ENCODE results near the gene CLCN3. TPM values are rescaled to one million over a fixed set of nuclear protein-coding genes. Genes with fewer than 3 reads are reported as not detected.

The CLCN3 gene
- total and polyA plus RNA-seq, 4 donors, result 9.5 to 58.6 (median 22.5) TPM

DNA sequence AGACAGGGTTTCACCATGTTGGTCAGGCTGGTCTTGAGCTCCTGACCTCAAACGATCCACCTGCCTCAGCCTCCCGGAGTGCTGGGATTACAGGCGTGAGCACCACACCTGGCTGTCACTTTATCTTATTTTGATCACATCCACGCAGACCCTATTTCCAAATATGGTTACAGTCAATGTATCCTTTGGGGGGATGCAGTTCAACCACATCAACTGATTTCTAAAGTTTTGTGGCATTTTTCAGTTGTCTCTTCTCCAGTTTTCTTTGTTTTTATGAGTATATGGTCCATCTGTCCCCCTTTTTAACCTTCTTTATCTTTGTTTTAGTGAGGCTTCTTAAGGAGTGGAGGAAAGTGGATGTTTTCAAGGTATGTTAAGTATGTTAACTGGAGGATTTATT lies 141.5 kb downstream of the CLCN3 start:
- H3K36me3 ChIP-seq (ENCODE audit: control insufficient read depth in 4 of 4, insufficient read depth in 3 of 4, low read depth in 1 of 4, low read length in 3 of 4), result no peaks in the 10 kb centered on the region
- DNase-seq (ENCODE audit: low spot score), result no peak
- peaks cover 2 to 11% (median 5%) of the 10 kb centered on the region in 4 donors for H3K4me1 ChIP-seq (ENCODE audit: control insufficient read depth in 4 of 4, insufficient read depth in 4 of 4, low read length in 3 of 4)
- H3K27me3 ChIP-seq (ENCODE audit: control insufficient read depth in 4 of 4, insufficient read depth in 4 of 4, low read length in 3 of 4), result no peaks in the 10 kb centered on the region
- H3K9me3 ChIP-seq (ENCODE audit: control insufficient read depth in 4 of 4, low read length in 3 of 4), result no peaks in the 10 kb centered on the region
- no peak overlapping the region for H3K27ac ChIP-seq (ENCODE audit: low read depth in 1 of 2, low read length in 2 of 2)
- WGBS, result 72% methylated on average over 4 of the region's 4 CpGs
- TF ChIP-seq, protein P1, sequence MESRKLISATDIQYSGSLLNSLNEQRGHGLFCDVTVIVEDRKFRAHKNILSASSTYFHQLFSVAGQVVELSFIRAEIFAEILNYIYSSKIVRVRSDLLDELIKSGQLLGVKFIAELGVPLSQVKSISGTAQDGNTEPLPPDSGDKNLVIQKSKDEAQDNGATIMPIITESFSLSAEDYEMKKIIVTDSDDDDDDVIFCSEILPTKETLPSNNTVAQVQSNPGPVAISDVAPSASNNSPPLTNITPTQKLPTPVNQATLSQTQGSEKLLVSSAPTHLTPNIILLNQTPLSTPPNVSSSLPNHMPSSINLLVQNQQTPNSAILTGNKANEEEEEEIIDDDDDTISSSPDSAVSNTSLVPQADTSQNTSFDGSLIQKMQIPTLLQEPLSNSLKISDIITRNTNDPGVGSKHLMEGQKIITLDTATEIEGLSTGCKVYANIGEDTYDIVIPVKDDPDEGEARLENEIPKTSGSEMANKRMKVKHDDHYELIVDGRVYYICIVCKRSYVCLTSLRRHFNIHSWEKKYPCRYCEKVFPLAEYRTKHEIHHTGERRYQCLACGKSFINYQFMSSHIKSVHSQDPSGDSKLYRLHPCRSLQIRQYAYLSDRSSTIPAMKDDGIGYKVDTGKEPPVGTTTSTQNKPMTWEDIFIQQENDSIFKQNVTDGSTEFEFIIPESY (IDR thresholded peaks at IDR 0.05), result no peak
- TF ChIP-seq, protein P2, sequence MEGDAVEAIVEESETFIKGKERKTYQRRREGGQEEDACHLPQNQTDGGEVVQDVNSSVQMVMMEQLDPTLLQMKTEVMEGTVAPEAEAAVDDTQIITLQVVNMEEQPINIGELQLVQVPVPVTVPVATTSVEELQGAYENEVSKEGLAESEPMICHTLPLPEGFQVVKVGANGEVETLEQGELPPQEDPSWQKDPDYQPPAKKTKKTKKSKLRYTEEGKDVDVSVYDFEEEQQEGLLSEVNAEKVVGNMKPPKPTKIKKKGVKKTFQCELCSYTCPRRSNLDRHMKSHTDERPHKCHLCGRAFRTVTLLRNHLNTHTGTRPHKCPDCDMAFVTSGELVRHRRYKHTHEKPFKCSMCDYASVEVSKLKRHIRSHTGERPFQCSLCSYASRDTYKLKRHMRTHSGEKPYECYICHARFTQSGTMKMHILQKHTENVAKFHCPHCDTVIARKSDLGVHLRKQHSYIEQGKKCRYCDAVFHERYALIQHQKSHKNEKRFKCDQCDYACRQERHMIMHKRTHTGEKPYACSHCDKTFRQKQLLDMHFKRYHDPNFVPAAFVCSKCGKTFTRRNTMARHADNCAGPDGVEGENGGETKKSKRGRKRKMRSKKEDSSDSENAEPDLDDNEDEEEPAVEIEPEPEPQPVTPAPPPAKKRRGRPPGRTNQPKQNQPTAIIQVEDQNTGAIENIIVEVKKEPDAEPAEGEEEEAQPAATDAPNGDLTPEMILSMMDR (IDR thresholded peaks at IDR 0.05; ENCODE audit: low read depth, low read length, missing input control), result no peak
- TF ChIP-seq NR2F2 (IDR thresholded peaks at IDR 0.05) (no peak), RXRA (IDR thresholded peaks at IDR 0.05) (no peak), SP1 (IDR thresholded peaks at IDR 0.05) (no peak), EGR1 (IDR thresholded peaks at IDR 0.05; ENCODE audit: low read depth in 2 of 2) (no peak)
- H3K4me3 ChIP-seq (ENCODE audit: low read depth in 1 of 3, low read length in 3 of 3), result no peak overlapping the region
- no peak overlapping the region for H3K9ac ChIP-seq (ENCODE audit: low read depth in 1 of 2, low read length in 2 of 2)

DNA sequence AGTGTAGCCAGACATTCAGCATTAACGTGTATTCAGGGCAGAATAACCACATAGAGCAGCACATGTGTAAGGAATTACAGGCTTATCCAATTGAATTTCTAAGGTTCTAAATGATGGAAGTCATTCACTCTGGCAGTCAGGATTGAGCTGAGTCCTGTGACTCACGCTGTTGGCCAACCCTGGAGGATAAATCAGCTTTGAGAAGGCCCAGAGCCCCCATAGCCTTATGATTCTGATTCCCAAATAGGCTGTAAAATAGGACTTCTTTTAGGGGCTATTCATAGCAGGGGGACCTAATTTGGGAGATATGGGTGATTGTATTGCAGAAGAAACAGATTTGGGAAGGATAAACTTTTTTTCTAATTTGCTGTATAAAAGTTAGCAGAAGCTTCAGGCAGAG lies 145.5 kb downstream of the CLCN3 start:
- DNase-seq (ENCODE audit: low spot score), result no peak
- 89% methylated on average over 2 of the region's 2 CpGs for WGBS
- no peak for TF ChIP-seq RAD21 (IDR thresholded peaks at IDR 0.05)
- no peak for TF ChIP-seq JUND (IDR thresholded peaks at IDR 0.05)
- TF ChIP-seq FOXA2 (IDR thresholded peaks at IDR 0.05), result no peak
- TF ChIP-seq, protein P3, sequence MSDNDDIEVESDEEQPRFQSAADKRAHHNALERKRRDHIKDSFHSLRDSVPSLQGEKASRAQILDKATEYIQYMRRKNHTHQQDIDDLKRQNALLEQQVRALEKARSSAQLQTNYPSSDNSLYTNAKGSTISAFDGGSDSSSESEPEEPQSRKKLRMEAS (IDR thresholded peaks at IDR 0.05), result no peak
- TF ChIP-seq TAF1 (conservative IDR thresholded peaks at IDR 0.05), result no peak
- no peak for TF ChIP-seq SP1 (IDR thresholded peaks at IDR 0.05)
- TF ChIP-seq GABPA (IDR thresholded peaks at IDR 0.05 in 1 of 2, conservative IDR thresholded peaks at IDR 0.05 in 1 of 2), result no peak
- TF ChIP-seq RXRA (IDR thresholded peaks at IDR 0.05), result no peak
- no peak for TF ChIP-seq YY1 (IDR thresholded peaks at IDR 0.05)
- TF ChIP-seq, protein P1 (IDR thresholded peaks at IDR 0.05), result no peak
- TF ChIP-seq, protein P2 (IDR thresholded peaks at IDR 0.05; ENCODE audit: low read depth, low read length, missing input control), result no peak

More for the DNA sequence above, 145.5 kb downstream of the CLCN3 start:
- H3K36me3 ChIP-seq (ENCODE audit: control insufficient read depth in 4 of 4, insufficient read depth in 3 of 4, low read depth in 1 of 4, low read length in 3 of 4), result no peaks in the 10 kb centered on the region
- H3K27me3 ChIP-seq (ENCODE audit: control insufficient read depth in 4 of 4, insufficient read depth in 4 of 4, low read length in 3 of 4), result no peaks in the 10 kb centered on the region
- H3K9ac ChIP-seq (ENCODE audit: low read depth in 1 of 2, low read length in 2 of 2), result no peak overlapping the region
- no peak overlapping the region for H3K4me3 ChIP-seq (ENCODE audit: low read depth in 1 of 3, low read length in 3 of 3)
- H3K4me1 ChIP-seq (ENCODE audit: control insufficient read depth in 4 of 4, insufficient read depth in 4 of 4, low read length in 3 of 4), result no peaks in the 10 kb centered on the region
- H3K27ac ChIP-seq (ENCODE audit: low read depth in 1 of 2, low read length in 2 of 2), result no peak overlapping the region
- H3K9me3 ChIP-seq (ENCODE audit: control insufficient read depth in 4 of 4, low read length in 3 of 4), result no peaks in the 10 kb centered on the region
